Cerebellar nuclear complex (tissue), 1 donor: Measurements from ENCODE around the gene ENPP7.

ENCODE experiments used
- DNase-seq, 2 experiments: peaks; one replicate each; lab custom pipeline; 2025; lab: John Stamatoyannopoulos, UW

Gene ENPP7

DNA sequence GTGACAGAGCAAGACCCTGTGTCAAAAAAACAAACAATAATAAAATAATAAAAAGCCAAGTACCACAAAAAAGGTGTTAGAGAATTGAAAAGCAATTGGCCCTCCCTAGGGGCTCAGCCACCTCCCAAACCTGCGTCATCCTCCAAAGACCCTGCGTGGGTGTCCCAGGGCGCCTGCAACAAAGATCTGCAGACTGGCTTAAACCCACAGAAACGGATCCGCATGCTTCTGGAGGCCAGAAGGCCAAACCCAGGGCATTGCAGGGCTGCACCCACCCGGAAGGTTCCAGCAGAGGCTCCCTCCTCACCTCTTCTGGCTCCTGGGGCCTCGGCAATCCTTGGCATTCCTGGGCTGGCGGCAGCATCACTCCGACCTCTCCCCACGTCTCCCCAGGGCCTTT, 1.5 kb downstream of the ENPP7 start:
- no peak for DNase-seq

DNA sequence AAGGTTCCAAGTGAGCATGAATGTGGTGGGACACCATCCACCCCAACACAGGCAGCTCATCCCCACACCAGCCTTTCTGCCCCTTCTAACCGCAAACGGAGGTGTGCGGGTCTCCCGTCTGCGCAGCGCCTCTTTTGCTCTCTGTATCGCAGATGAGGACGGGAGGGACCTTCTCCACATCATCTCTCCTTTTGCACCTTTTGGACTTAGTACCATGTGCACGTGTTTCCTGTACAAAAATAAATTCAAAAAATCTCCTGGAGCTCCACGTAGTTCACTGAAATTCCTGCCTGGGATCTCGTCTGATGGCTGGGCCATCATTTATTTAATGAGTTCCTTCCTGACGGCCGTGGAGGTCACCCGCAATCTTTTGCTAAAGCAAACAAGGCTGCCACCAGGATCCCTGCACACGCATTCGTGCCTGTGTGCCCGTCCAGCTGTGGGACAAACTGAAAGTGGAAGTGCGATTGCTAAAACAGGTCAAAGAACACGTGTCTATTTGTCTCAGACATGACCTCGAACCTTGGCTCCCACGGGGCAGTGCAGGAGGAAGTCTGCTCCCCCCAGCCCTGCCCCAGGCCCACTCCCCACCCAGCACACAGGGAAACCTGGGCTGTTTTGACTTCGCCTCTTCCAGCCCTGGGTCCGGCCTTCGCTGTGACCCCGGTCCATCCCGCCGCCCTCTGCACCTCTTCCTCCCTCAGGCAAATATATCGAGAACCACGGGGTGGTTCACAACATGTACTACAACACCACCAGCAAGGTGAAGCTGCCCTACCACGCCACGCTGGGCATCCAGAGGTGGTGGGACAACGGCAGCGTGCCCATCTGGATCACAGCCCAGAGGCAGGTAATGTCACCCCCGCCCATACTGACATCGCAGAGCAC, 2.3 kb downstream of the ENPP7 start:
- DNase-seq: no peak

DNA sequence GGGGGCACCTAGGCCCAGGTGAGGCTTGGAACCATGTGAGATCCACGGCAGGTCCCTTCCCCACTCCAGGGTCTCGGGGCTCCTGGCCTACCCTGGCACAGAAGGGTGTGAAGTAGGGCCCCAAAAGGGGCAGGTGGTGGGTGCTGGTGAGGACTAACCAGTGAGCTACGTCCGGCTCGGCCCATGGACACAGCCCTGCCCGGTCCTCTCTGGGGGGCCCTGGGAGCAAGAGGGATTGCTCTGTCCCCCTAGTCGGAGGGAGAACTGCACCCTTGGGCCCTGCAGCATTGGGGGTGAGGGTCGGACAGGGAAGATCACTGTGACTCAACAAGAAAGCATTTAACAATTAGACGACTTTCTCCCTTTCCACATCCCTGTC, 2.9 kb downstream of the ENPP7 start:
- DNase-seq: no peak

DNA sequence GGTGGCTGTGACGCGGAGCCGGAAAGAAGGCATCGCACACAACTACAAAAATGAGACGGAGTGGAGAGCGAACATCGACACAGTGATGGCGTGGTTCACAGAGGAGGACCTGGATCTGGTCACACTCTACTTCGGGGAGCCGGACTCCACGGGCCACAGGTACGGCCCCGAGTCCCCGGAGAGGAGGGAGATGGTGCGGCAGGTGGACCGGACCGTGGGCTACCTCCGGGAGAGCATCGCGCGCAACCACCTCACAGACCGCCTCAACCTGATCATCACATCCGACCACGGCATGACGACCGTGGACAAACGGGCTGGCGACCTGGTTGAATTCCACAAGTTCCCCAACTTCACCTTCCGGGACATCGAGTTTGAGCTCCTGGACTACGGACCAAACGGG, 4.4 kb downstream of the ENPP7 start:
- no peak for DNase-seq

DNA sequence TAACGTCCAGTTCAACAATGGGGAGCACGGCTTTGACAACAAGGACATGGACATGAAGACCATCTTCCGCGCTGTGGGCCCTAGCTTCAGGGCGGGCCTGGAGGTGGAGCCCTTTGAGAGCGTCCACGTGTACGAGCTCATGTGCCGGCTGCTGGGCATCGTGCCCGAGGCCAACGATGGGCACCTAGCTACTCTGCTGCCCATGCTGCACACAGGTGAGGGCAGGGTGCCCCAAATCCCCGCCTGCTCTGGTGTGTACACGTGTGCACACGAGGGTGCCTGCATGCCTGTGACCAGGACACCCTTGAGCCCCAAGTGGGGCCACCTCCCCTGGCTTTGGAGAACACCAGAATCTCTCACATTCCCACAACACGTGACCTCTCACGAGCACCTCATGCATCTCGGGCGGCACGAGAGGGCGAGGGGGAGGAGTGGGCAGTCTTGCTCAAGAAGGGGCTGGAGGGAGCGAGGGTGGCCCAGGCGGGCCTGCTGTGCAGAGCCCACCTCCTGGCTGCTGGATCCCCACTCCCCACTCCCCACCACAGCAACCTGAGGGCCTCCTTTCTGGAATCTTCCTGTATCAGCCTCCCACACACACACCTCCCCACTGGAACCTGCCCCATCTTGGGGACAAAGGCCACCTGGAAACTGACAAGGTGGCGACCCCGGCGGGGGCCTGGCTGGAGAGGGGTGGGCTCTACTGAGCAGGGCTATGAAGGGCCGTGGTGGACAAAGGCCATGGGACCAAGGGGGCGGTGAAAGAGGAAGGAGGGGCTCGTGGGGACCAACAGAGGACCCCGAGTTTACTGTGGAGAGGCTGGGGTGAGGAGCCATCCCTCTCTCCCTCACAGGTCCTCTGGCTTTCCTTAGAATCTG, 6.5 kb downstream of the ENPP7 start:
- no peak for DNase-seq

DNA sequence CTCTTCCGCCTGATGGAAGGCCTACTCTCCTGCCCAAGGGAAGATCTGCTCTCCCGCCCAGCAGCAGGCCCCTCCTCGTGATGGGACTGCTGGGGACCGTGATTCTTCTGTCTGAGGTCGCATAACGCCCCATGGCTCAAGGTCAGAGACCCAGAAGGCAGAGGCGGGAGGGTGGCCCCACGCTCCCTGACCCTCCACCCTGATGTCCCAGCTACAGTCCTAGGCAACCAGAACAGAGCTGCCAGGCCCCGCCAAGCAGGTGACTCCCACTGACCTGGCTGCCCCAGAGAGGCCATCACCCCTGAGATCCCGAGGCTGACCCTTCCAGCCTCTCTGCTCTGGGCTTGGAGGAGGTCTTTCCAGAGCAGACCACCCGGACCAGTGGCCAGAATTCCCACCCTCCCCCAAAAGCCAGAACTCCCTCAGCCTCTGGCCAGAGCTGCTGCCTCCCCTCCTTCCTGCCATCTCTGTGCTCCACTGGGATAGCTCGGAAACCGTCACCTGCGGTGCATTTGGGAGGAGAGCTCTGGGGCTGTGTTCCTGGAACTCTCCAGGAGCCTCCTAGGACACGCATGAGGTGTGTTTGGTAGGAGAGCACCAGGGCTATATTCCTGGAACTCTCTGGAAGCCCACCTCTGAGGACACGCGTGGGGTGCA, 7.3 kb downstream of the ENPP7 start:
- no peak for DNase-seq

DNA sequence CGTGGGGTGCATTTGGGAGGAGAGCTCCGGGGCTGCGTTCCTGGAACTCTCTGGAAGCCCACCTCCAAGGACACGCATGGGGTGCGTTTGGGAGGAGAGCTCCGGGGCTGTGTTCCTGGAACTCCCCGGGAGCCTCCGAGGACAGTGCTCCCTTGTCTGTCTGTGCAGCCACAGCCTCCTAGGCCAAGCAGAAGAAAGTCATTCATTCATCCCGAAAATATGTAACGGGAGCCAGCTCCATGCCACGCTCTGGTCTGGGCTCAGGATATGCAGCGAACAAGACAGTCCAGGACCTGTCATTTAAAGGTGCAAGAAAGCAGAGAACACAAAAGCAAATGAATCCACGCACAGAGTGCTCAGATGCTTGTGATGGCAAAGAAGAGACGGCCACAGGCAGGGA, 7.9 kb downstream of the ENPP7 start:
- no peak for DNase-seq

DNA sequence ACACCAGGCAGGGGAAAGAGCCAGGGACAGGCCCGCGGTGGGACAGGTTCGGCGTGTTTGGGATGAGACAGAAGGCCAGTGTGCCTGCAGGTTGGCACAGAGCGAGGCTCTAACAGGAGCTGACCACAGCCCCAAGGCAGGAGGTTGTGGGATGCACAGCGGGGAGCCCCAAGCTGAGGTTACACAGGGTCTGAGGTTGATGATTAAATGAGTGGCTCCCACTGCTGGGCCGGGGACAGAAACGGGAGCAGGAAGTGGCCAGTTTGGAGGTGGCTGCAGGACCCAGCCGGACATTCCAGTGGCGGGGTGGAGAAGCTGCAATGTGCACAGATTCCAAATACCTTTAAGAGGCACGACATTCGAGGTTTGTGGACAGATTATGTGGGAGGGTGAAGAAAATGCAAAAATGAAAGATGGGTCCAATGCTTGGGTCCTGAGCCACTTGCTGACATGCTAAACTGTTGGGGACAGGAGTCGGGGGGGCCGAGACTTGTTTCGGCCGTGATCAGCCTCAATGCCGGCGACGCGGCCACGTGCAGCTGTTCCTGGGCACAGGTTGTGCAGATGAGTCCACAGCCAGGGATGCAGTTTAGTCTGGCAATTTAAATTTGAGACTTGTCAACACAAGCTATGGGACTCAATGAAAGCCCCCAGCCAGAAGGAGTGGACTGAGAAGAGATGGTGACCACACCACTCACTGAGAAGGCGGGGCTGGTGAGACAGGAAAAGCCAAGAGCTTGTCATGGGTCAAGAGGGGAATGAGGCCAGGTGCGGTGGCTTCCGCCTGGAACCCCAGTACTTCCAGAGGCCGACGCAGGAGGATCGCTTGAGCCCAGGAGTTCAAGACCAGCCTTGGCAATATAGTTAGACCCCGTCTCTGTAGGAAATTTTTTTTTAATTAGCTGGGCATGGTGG, 8.7 kb downstream of the ENPP7 start:
- no peak for DNase-seq

DNA sequence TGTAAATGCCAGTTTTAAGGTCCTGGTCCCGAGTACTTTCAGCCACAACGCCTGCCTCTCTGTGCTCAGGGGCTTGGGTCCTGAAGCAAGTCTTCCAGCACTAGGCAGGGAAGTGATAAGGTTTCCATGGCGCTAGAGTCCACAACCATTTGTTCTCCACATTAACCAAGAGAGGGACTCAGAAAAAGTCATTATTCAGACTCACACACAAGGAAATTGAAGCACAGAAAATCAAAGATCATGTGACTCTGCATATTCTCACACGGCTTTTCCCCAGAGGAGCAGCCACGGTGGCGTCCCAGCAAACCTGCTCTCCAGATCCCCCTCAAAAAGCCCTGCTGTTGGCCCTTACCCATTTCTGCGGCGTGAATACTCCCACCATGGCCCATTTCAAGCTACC, 9.7 kb downstream of the ENPP7 start:
- DNase-seq: no peak

DNA sequence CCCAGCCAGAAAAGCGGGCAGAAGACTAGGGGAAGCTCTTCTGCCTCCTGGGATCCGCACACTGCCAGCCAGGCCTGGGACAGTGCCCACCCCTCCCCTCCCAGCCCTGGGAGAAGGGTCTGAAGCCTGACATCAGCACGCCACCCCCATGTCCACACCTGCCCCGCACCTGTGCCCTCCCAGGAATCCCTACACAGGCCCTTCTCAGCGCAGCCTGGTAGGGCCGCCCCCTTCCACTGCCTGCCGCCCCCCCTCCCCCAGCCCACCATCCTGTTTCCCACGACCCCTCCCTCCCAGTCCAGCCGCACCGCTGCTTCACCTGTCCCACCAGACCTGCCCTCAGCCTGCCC, 10.6 kb downstream of the ENPP7 start:
- no peak for DNase-seq

DNA sequence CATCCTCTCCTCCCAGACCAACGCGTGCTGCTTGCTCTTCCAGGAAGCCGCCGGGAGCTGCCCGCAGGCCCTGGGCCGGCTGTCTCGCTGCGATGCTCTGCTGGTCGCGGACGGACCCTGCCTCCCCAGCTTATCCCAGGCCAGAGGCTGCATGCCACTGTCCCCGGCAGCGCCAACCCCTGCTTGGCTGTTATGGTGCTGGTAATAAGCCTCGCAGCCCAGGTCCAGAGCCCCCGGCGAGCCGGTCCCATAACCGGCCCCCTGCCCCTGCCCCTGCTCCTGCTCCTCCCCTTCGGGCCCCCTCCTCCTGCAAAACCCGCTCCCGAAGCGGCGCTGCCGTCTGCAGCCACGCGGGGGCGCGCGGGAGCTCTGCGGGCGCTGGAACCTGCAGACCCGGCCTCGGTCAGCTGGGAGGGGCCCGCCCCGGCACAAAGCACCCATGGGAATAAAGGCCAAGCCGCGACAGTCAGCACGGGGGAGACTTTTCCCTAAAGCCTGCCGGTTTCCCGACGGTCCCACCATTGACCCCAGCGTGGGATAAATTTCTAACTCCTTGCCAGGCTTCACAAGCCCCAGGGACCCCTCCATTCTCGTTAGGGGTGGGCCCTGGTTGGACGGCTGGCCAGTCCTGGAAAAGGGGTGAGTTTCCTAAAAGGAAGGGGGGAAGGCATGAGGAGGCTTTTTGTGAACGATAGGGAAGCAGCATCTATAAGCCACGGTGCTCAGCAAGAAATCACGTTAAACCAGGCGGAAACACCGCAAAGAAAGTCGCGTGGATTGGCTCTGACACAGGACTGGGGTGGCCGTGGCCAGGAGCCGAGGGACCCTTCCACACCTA, 11.2 kb downstream of the ENPP7 start:
- peak in 1 of 2 experiments; percentile 40 for DNase-seq

DNA sequence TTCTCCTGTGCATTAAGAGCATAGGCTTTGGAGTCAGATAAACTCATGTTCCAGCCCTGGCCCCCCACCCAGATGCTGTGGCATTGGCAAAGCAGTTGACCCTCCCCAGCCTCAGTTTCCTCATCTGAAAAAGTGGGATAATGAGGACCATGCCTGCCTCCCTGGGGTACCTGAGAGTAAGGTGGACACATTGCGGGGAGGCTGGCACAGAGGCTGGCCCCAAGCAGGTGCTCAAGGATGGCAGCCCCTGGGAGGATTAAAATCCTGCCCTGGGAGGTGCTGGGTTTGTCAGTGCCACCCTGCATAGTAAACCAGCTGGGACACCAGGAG, 11.8 kb downstream of the ENPP7 start:
- no peak for DNase-seq

DNA sequence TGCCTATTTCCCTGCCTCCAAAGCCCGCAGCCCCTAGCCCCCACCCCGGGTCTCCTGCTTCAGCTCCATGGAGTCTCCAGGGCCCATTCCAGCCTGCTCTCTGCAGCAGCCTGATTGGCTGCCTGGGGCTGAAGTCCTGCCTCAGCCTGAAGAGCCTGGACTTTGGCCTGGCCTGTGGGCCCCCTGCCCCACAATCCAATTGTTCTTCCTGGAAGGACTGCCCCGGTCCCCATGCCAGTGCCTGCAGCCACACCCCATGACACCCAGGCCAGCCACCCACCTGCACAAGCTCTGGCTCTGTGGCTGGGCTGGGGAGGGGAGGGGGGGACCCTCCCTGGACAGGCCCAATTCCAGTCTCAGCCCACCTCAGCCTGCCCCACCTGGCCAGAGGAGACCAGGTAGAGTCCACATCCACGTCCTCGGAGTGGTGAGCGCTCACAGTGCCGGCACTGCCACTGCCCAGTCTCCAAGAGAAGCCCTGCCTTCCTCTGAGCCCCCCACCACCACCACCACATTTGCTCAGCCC, 12.3 kb downstream of the ENPP7 start:
- no peak for DNase-seq

DNA sequence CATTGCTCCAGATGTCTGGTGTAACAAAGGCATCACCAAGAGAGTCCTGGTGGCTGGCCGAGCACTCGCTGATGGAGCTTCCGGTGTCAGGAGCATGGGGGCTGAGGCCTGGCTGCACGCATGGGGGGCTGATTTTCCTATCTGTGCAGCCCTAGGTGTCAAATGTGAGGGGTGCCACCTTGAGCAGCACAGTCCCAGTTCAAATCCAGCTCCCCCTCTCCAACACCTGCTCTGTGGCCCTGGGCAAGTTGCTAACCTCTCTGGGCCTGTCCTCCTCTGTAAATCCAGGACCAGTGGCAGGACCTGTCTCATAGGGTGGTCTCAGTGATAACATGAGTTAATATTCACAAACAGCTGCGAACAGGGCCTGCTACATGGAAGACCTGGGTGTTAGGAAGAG, 12.9 kb downstream of the ENPP7 start:
- DNase-seq: no peak

DNA sequence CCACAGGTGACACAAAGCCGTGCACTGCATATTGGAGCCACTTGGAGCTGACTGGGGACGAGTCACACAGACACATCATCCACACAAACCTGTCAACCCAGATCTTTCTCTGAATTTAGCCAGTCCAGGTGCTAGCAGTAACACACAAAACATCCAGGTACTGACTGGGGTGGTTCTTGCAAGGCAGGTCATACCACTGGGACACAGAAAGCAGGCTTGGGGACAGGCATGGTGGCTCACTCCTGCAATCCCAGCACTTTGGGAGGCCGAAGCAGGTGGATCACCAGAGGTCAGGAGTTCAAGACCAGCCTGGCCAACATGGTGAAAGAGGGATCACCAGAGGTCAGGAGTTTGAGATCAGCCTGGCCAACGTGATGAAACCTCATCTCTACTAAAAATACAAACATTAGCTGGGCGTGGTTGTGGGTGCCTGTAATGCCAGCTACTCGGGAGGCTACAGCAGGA, 14.9 kb downstream of the ENPP7 start:
- DNase-seq: no peak

DNA sequence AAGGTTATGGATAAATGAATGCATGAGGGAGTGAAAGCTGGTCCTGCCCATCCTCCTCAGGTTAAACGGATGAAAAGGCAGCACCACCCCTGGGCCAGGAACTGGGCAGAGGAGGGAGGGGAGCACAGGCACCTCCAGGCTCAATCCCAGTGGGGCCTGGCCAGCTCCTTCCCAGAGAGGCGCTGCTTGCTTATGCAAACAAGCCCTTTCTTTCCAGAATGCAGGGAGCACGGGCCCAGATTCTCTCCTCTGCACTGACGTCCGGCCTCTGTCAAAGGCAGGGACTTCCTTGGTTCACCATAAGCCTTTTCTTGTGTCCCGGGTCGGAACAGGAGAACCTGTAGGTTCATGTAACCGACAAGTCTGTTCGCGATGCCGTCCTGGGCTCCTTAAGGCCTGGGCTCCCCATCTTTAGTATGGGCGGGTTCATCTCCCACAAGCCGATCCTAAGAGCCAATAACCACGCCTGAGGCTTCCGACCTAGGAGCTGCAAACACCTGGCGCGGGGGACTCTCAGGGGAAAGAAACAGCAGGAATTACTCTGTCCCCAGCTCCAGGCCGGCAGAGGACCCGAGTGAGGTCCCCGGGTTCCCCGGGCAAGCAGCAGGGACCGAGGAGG, 16.3 kb downstream of the ENPP7 start:
- DNase-seq: no peak

DNA sequence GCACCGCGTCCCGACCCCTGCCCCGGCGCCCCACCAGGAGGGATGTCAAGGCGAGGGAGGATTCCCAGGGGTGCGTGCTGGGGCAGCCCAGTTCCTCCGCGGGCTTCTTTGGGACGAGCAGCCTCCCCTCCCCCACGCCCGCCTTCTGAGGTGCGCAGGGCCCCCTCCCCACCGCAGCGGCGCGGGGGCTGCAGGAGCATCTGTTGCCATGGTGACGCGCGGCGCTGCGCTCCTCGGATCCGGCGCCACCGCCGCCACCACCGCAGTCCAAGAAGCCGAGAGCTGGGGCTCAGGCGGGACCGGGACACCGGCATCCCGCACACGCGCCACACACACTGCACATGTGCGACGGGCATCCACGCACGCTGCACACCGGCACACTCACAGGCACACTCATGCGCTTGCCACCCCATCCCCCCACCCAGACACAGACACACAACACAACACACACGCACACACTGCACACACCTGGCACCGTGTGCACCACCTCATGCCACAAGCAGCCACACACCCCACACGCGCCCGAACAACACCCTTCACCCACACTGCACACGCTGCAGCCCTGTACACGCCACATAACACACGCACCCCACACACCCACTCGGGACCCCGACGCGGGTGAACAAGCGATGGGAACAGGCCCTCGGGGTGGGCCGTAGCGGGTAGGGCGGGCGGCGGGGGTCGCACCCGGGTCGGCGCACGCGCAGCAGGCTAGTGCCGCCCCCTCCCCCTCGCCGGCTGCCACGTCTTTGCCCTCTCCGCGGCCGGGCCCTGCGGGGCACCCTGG, 17.0 kb downstream of the ENPP7 start:
- no peak for DNase-seq

DNA sequence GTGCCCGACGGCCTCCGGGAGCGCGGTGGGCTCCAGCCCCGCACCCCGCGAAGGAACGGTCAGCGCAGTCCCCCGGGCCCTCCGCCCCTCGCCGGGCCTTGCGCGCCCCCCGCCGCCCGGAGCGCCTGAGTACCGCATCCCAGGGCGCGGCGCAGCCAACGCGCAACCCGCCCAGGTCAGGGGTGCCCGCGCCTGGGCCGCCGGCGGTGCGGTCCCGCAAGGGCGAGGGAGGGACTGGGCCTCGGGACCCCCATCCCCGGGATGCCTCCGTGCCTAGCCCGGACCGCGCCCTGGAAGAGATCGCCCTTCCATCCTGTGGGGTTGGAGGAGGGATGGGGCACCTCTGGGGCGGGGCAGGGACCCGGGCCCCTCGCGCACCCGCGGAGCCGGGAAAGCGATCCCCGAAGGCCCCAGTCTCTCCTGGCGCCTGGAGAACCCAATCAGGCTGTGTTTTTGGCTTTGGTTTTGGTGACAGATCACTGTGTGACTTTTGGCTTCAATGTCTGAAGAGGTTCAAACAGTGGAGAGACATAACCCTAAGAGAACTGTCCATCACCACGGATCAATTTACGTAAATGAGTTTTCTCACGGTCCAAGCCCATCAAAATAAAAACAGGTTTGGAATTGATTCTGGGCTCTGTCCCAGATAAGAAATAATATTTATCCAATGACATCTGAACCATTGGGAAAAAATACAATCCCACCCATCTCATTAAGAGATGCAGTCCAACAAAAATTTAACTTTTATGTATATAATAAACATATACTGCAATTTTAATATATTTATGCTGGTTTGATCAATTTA, 17.8 kb downstream of the ENPP7 start:
- no peak for DNase-seq
